WTC11 (cell line): ENCODE data around the gene FXYD6. TPM values are rescaled to one million over a fixed set of nuclear protein-coding genes. Genes with fewer than 3 reads are reported as not detected.
A peak's percentile ranks its signal among the peaks of the same experiment; 100 is the strongest.

ENCODE experiments used
- ATAC-seq: fragments of 200-7000 bp; cut with Tn5 transposase; 2 replicates; pipeline ENCODE4 v1.10.0; 2021; ENCODE audit warnings: mild to moderate bottlenecking, moderate library complexity
- CTCF ChIA-PET: fragments of 300-600 bp; sonication (Branson Sonifier 250); formaldehyde crosslinking; loops from one replicate; lab custom pipeline; 2021; ENCODE audit warnings: antibody characterized with exemption; lab: Charles Lee
- POLR2A ChIA-PET: fragments of 350-600 bp; sonication (Branson Sonifier 250); formaldehyde crosslinking; loops from one replicate; lab custom pipeline; 2021; ENCODE audit warnings: antibody characterized with exemption; lab: Charles Lee
- DNase-seq: peaks from one replicate; pipeline ENCODE4 v3.0.0; 2021; ENCODE audit warnings: low spot score
- H3K27ac Mint-ChIP-seq: 2 replicates; pipeline ENCODE4 v1.8.0; 2021; ENCODE audit warnings: mixed read lengths
- H3K27me3 Mint-ChIP-seq: 2 replicates; pipeline ENCODE4 v1.8.0; 2021; ENCODE audit warnings: low read depth, mild to moderate bottlenecking, moderate library complexity, mixed read lengths
- H3K36me3 Mint-ChIP-seq: 2 replicates; pipeline ENCODE4 v1.8.0; 2021; ENCODE audit warnings: mixed read lengths
- H3K4me1 Mint-ChIP-seq: 2 replicates; pipeline ENCODE4 v1.8.0; 2022; ENCODE audit warnings: mixed read lengths
- H3K4me3 Mint-ChIP-seq: 2 replicates; pipeline ENCODE4 v1.8.0; 2021; ENCODE audit warnings: mild to moderate bottlenecking, moderate library complexity, mixed read lengths
- H3K9me3 Mint-ChIP-seq: 2 replicates; pipeline ENCODE4 v1.8.0; 2021; ENCODE audit warnings: mixed read lengths
- CTCF ChIP-seq: fragments of 200-600 bp; IDR thresholded peaks from 2 replicates; pipeline ENCODE4 v1.8.0; 2022; ENCODE audit warnings: antibody characterized with exemption
- ERG ChIP-seq: fragments of 250-450 bp; sonication (Bioruptor Pico); IDR thresholded peaks from 2 replicates; pipeline ENCODE4 v1.8.0; 2021; ENCODE audit warnings: mild to moderate bottlenecking
- FOXP1 ChIP-seq: sonication (generic); formaldehyde crosslinking; IDR thresholded peaks from 2 replicates; pipeline ENCODE4 v1.8.0; 2022; ENCODE audit warnings: missing genetic modification reagents, mild to moderate bottlenecking, moderate library complexity, borderline replicate concordance
- FOXP4 ChIP-seq: sonication (generic); formaldehyde crosslinking; IDR thresholded peaks from 2 replicates; pipeline ENCODE4 v1.8.0; 2022; ENCODE audit warnings: mild to moderate bottlenecking, missing genetic modification reagents
- JAZF1 ChIP-seq: fragments of 250-450 bp; sonication (Bioruptor Pico); IDR thresholded peaks from 2 replicates; pipeline ENCODE4 v1.9.0; 2021; ENCODE audit warnings: moderate library complexity, mild to moderate bottlenecking, inconsistent platforms
- KAT7 ChIP-seq: sonication (generic); formaldehyde crosslinking; IDR thresholded peaks from 2 replicates; pipeline ENCODE4 v1.8.1; 2023; ENCODE audit warnings: missing genetic modification reagents, mild to moderate bottlenecking, borderline replicate concordance
- NR1H2 ChIP-seq: sonication (generic); formaldehyde crosslinking; IDR thresholded peaks from 2 replicates; pipeline ENCODE4 v1.9.0; 2021; ENCODE audit warnings: mild to moderate bottlenecking, moderate library complexity, missing genetic modification reagents
- OVOL2 ChIP-seq: fragments of 250-450 bp; sonication (Bioruptor Pico); IDR thresholded peaks from 2 replicates; pipeline ENCODE4 v1.9.0; 2021; ENCODE audit warnings: mild to moderate bottlenecking, borderline replicate concordance
- PRDM15 ChIP-seq: sonication (generic); formaldehyde crosslinking; IDR thresholded peaks from 2 replicates; pipeline ENCODE4 v1.8.0; 2022; ENCODE audit warnings: missing genetic modification reagents
- TCF7 ChIP-seq: sonication (generic); formaldehyde crosslinking; IDR thresholded peaks from 2 replicates; pipeline ENCODE4 v1.8.0; 2022; ENCODE audit warnings: mild to moderate bottlenecking, low read depth, missing genetic modification reagents, moderate library complexity
- ZBTB43 ChIP-seq: sonication (generic); formaldehyde crosslinking; IDR thresholded peaks from 2 replicates; pipeline ENCODE4 v1.8.1; 2023; ENCODE audit warnings: mild to moderate bottlenecking, missing genetic modification reagents
- ZNF121 ChIP-seq: sonication (generic); formaldehyde crosslinking; IDR thresholded peaks from 2 replicates; pipeline ENCODE4 v1.8.0; 2023; ENCODE audit warnings: missing genetic modification reagents
- ZNF219 ChIP-seq: sonication (generic); formaldehyde crosslinking; IDR thresholded peaks from 2 replicates; pipeline ENCODE4 v1.8.0; 2023; ENCODE audit warnings: missing genetic modification reagents, mild to moderate bottlenecking, borderline replicate concordance
- ZNF263 ChIP-seq: sonication (generic); formaldehyde crosslinking; IDR thresholded peaks from 2 replicates; pipeline ENCODE4 v1.8.1; 2022; ENCODE audit warnings: low read depth, mild to moderate bottlenecking, moderate library complexity, missing genetic modification reagents
- total RNA-seq: library from RNA; stranded (reverse); gene quantifications from 3 replicates; pipeline ENCODE4 v1.2.3, GENCODE V29; 2021

FXYD6 gene
- total RNA-seq, 1 experiment from 2014 or later = 26.2 TPM

GRCh38 chr11:117809236-117810055, 67.0 kb downstream of the FXYD6 start:
- DNase-seq (peak; percentile 74), ATAC-seq (peak; percentile 96)
- CTCF ChIA-PET = interaction anchor here (0.5 to 4.8 kb wide), 37 partner anchors 7 to 482 kb away, joined by 3 to 122 read pairs (median 4); partner anchors contain the start of genes CEP164, DSCAML1, FXYD6 and TMPRSS13
- Mint-ChIP-seq H3K27me3 (peaks cover 8% of the 10 kb centered on the region), H3K27ac (no peak overlapping the region; the same call in 1 of the 2 replicates), H3K9me3 (no peaks in the 10 kb centered on the region), H3K4me3 (no peak overlapping the region), H3K36me3 (no peaks in the 10 kb centered on the region), H3K4me1 (peaks cover 10% of the 10 kb centered on the region)
- no peak for TF ChIP-seq TCF7
- 0 out of 2 replicates have a peak, but pooled peaks have one; percentile 60 for TF ChIP-seq ZBTB43 (CRISPR knock-in tag)
- POLR2A ChIA-PET = no interaction called here

GRCh38 chr11:117808784-117809183, 67.7 kb downstream of the FXYD6 start:
- ChIA-PET POLR2A (no interaction called here), CTCF (interaction anchor here (0.5 to 4.8 kb wide), 38 partner anchors 8 to 481 kb away, joined by 3 to 122 read pairs (median 5); partner anchors contain the start of genes CEP164, DSCAML1, FXYD6 and TMPRSS13)
- H3K4me1 Mint-ChIP-seq = peaks cover 4% of the 10 kb centered on the region
- no peaks in the 10 kb centered on the region for H3K9me3 Mint-ChIP-seq
- no peak for DNase-seq
- no peak overlapping the region for H3K4me3 Mint-ChIP-seq
- H3K27ac Mint-ChIP-seq = no peak overlapping the region
- H3K36me3 Mint-ChIP-seq = no peaks in the 10 kb centered on the region
- no peak for ATAC-seq
- peaks cover 8% of the 10 kb centered on the region for H3K27me3 Mint-ChIP-seq
- TF ChIP-seq KAT7 (CRISPR knock-in tag) (no peak), NR1H2 (no peak), ZNF121 (CRISPR knock-in tag) (no peak), OVOL2 (no peak), FOXP4 (no peak), ZNF263 (CRISPR knock-in tag) (no peak), FOXP1 (no peak), ERG (CRISPR knock-in tag) (no peak), JAZF1 (CRISPR knock-in tag) (no peak)
- TF ChIP-seq, all 79 proteins: peak for 0

GRCh38 chr11:117807482-117808327, 68.8 kb downstream of the FXYD6 start:
- no peaks in the 10 kb centered on the region for H3K4me1 Mint-ChIP-seq
- H3K4me3 Mint-ChIP-seq = no peak overlapping the region
- H3K27me3 Mint-ChIP-seq = peaks cover 8% of the 10 kb centered on the region
- POLR2A ChIA-PET = interaction anchor here (1.0 kb wide), 1 partner anchor 10 kb away, joined by 3 read pairs; no protein-coding TSS in a partner anchor
- CTCF ChIA-PET = interaction anchor here (0.5 to 4.8 kb wide), 70 partner anchors 9 to 427 kb away, joined by 3 to 122 read pairs (median 4); partner anchors contain the start of genes DSCAML1, FXYD2 and IL10RA
- H3K27ac Mint-ChIP-seq = no peak overlapping the region
- peak; percentile 85 for DNase-seq
- no peaks in the 10 kb centered on the region for H3K36me3 Mint-ChIP-seq
- ATAC-seq = peak; percentile 69
- TF ChIP-seq CTCF (peak; percentile 85), PRDM15 (CRISPR knock-in tag) (no peak), FOXP4 (no peak), ZNF219 (CRISPR knock-in tag) (no peak)
- TF ChIP-seq, all 79 proteins: peak for 1
- no peaks in the 10 kb centered on the region for H3K9me3 Mint-ChIP-seq
